ENCODE data around the gene PURA. TPM values are rescaled to one million over a fixed set of nuclear protein-coding genes. Genes with fewer than 3 reads are reported as not detected.

Gene PURA
- total RNA-seq, 8 experiments from 2014 or later = 3.0 to 18.9 (median 8.0) TPM

- WGBS, 10 experiments = 60 to 86% (median 75%) methylated on average over 1 to 4 of the region's 4 CpGs; no CpG with 5 or more reads in 4 of the 10 experiments
- H3K4me1 ChIP-seq (replicated peaks in 1 of 2) = no peaks in the 10 kb centered on the region
- no peak for ATAC-seq (replicated peaks in 6 of 8)
- no peak overlapping the region for H3K27ac ChIP-seq
- in situ Hi-C loops (cut with MboI; ENCODE audit: low pct_unique_long_range_greater_than_20kb in 2 of 9, low sequenced_read_pairs in 9 of 9, unreplicated experiment in 9 of 9) = no loop called here
- H3K4me3 ChIP-seq = no peak overlapping the region
These were observed 19.7 kb downstream of the PURA start for GRCh38 chr5:140133514-140134167.

- in situ Hi-C loops (cut with MboI; ENCODE audit: low pct_unique_long_range_greater_than_20kb in 2 of 9, low sequenced_read_pairs in 9 of 9, unreplicated experiment in 9 of 9) = no loop called here
- H3K27ac ChIP-seq = no peak overlapping the region
- no peaks in the 10 kb centered on the region for H3K4me1 ChIP-seq (replicated peaks in 1 of 2)
- H3K4me3 ChIP-seq = no peak overlapping the region
- peak in 1 of 8 experiments; percentile 52 for ATAC-seq (replicated peaks in 6 of 8)
- WGBS, 10 experiments = 56 to 100% (median 79%) methylated on average over 1 to 2 of the region's 2 CpGs
These were observed 20.5 kb downstream of the PURA start for GRCh38 chr5:140134277-140134935.

- ATAC-seq (replicated peaks in 6 of 8) = no peak
- in situ Hi-C loops (cut with MboI; ENCODE audit: low pct_unique_long_range_greater_than_20kb in 2 of 9, low sequenced_read_pairs in 9 of 9, unreplicated experiment in 9 of 9) = no loop called here
These were observed 21.2 kb downstream of the PURA start for GRCh38 chr5:140135127-140135526.

GRCh38 chr5:140136624-140137023 lies 22.7 kb downstream of the PURA start:
- no peak for ATAC-seq (replicated peaks in 6 of 8)
- Histone ChIP-seq H3K4me3 (no peak overlapping the region), H3K4me1 (replicated peaks in 1 of 2) (no peaks in the 10 kb centered on the region), H3K27ac (no peak overlapping the region)
- WGBS, 10 experiments = 0 to 83% (median 60%) methylated on average over 1 of the region's 1 CpG; no CpG with 5 or more reads in 5 of the 10 experiments
- in situ Hi-C loops (cut with MboI; ENCODE audit: low pct_unique_long_range_greater_than_20kb in 2 of 9, low sequenced_read_pairs in 9 of 9, unreplicated experiment in 9 of 9) = no loop called here

More at GRCh38 chr5:140135127-140135526, 21.2 kb downstream of the PURA start:
- no peaks in the 10 kb centered on the region for H3K4me1 ChIP-seq (replicated peaks in 1 of 2)
- H3K4me3 ChIP-seq = no peak overlapping the region
- no peak overlapping the region for H3K27ac ChIP-seq

- Histone ChIP-seq H3K27ac (no peak overlapping the region), H3K4me1 (replicated peaks in 1 of 2) (no peaks in the 10 kb centered on the region), H3K4me3 (no peak overlapping the region)
- no peak for ATAC-seq (replicated peaks in 6 of 8)
- in situ Hi-C loops (cut with MboI; ENCODE audit: low pct_unique_long_range_greater_than_20kb in 2 of 9, low sequenced_read_pairs in 9 of 9, unreplicated experiment in 9 of 9) = no loop called here
- WGBS, 10 experiments = 82 to 100% (median 95%) methylated on average over 1 to 3 of the region's 3 CpGs; no CpG with 5 or more reads in 2 of the 10 experiments
These were observed 26.5 kb downstream of the PURA start for GRCh38 chr5:140140435-140140834.

- in situ Hi-C loops (cut with MboI; ENCODE audit: low pct_unique_long_range_greater_than_20kb in 2 of 9, low sequenced_read_pairs in 9 of 9, unreplicated experiment in 9 of 9) = no loop called here
- H3K27ac ChIP-seq = no peak overlapping the region
- ATAC-seq (replicated peaks in 6 of 8) = peak in 2 of 8 experiments; percentile 21 to 40
- H3K4me3 ChIP-seq = no peak overlapping the region
- peaks cover 0 to under 1% of the 10 kb centered on the region in 2 donors for H3K4me1 ChIP-seq (replicated peaks in 1 of 2)
These were observed 27.3 kb downstream of the PURA start for GRCh38 chr5:140141241-140141640.

- in situ Hi-C loops (cut with MboI; ENCODE audit: low pct_unique_long_range_greater_than_20kb in 2 of 9, low sequenced_read_pairs in 9 of 9, unreplicated experiment in 9 of 9) = no loop called here
- H3K4me3 ChIP-seq = no peak overlapping the region
- H3K4me1 ChIP-seq (replicated peaks in 1 of 2) = peaks cover 0 to 3% of the 10 kb centered on the region in 2 donors
- no peak for ATAC-seq (replicated peaks in 6 of 8)
- 10 to 66% (median 37%) methylated on average over 1 to 3 of the region's 5 CpGs; no CpG with 5 or more reads in 4 of the 10 experiments for WGBS, 10 experiments
- H3K27ac ChIP-seq = no peak overlapping the region
These were observed 28.3 kb downstream of the PURA start for GRCh38 chr5:140142246-140142645.

- ATAC-seq (replicated peaks in 6 of 8) = no peak
- Histone ChIP-seq H3K4me1 (replicated peaks in 1 of 2) (peaks cover 0 to 3% of the 10 kb centered on the region in 2 donors), H3K4me3 (no peak overlapping the region), H3K27ac (no peak overlapping the region)
- in situ Hi-C loops (cut with MboI; ENCODE audit: low pct_unique_long_range_greater_than_20kb in 2 of 9, low sequenced_read_pairs in 9 of 9, unreplicated experiment in 9 of 9) = no loop called here
- 60 to 100% (median 80%) methylated on average over 1 to 7 of the region's 7 CpGs; no CpG with 5 or more reads in 2 of the 10 experiments for WGBS, 10 experiments
These were observed 28.9 kb downstream of the PURA start for GRCh38 chr5:140142856-140143255.

GRCh38 chr5:140143521-140144258 lies 29.8 kb downstream of the PURA start:
- no peak overlapping the region for H3K27ac ChIP-seq
- peaks cover 0 to 3% of the 10 kb centered on the region in 2 donors for H3K4me1 ChIP-seq (replicated peaks in 1 of 2)
- H3K4me3 ChIP-seq = no peak overlapping the region
- ATAC-seq (replicated peaks in 6 of 8) = peak in 1 of 8 experiments; percentile 3
- WGBS, 10 experiments = 67% methylated on average over 1 to 3 of the region's 3 CpGs; no CpG with 5 or more reads in 8 of the 10 experiments
- in situ Hi-C loops (cut with MboI; ENCODE audit: low pct_unique_long_range_greater_than_20kb in 2 of 9, low sequenced_read_pairs in 9 of 9, unreplicated experiment in 9 of 9) = no loop called here

- no peak overlapping the region for H3K4me3 ChIP-seq
- in situ Hi-C loops (cut with MboI; ENCODE audit: low pct_unique_long_range_greater_than_20kb in 2 of 9, low sequenced_read_pairs in 9 of 9, unreplicated experiment in 9 of 9) = no loop called here
- ATAC-seq (replicated peaks in 6 of 8) = no peak
- H3K27ac ChIP-seq = no peak overlapping the region
- WGBS, 10 experiments = 33 to 80% (median 67%) methylated on average over 1 to 2 of the region's 3 CpGs; no CpG with 5 or more reads in 6 of the 10 experiments
- H3K4me1 ChIP-seq (replicated peaks in 1 of 2) = peaks cover 0 to 3% of the 10 kb centered on the region in 2 donors
These were observed 31.3 kb downstream of the PURA start for GRCh38 chr5:140145256-140145655.

GRCh38 chr5:140145818-140146522 lies 32.1 kb downstream of the PURA start:
- in situ Hi-C loops (cut with MboI; ENCODE audit: low pct_unique_long_range_greater_than_20kb in 2 of 9, low sequenced_read_pairs in 9 of 9, unreplicated experiment in 9 of 9) = no loop called here
- WGBS, 10 experiments = 0 to 73% (median 0%) methylated on average over 1 to 10 of the region's 64 CpGs; no CpG with 5 or more reads in 5 of the 10 experiments
- peak overlapping the region; percentile 6 to 35 (median 25) for H3K4me3 ChIP-seq
- peaks cover 0 to 3% of the 10 kb centered on the region in 2 donors for H3K4me1 ChIP-seq (replicated peaks in 1 of 2)
- H3K27ac ChIP-seq = no peak overlapping the region
- peak; percentile 93 to 96 (median 94) for ATAC-seq (replicated peaks in 6 of 8)

GRCh38 chr5:140146523-140146842 lies 32.6 kb downstream of the PURA start:
- Histone ChIP-seq H3K4me1 (replicated peaks in 1 of 2) (peaks cover 0 to 3% of the 10 kb centered on the region in 2 donors), H3K4me3 (peak overlapping the region in 3 of 5 donors; percentile 25 to 35 (median 29))

GRCh38 chr5:140147460-140147859 lies 33.6 kb downstream of the PURA start:
- in situ Hi-C loops (cut with MboI; ENCODE audit: low pct_unique_long_range_greater_than_20kb in 2 of 9, low sequenced_read_pairs in 9 of 9, unreplicated experiment in 9 of 9) = no loop called here
- Histone ChIP-seq H3K4me3 (no peak overlapping the region), H3K27ac (no peak overlapping the region), H3K4me1 (replicated peaks in 1 of 2) (peaks cover 0 to 3% of the 10 kb centered on the region in 2 donors)
- no peak for ATAC-seq (replicated peaks in 6 of 8)
- 29 to 100% methylated on average over 1 of the region's 1 CpG; no CpG with 5 or more reads in 8 of the 10 experiments for WGBS, 10 experiments

More at GRCh38 chr5:140146523-140146842, 32.6 kb downstream of the PURA start:
- no peak for ATAC-seq (replicated peaks in 6 of 8)
- H3K27ac ChIP-seq = no peak overlapping the region
- 63% methylated on average over 7 of the region's 14 CpGs; no CpG with 5 or more reads in 9 of the 10 experiments for WGBS, 10 experiments
- in situ Hi-C loops (cut with MboI; ENCODE audit: low pct_unique_long_range_greater_than_20kb in 2 of 9, low sequenced_read_pairs in 9 of 9, unreplicated experiment in 9 of 9) = no loop called here

Data from motor neuron (in vitro differentiated cells).